Measurements from ENCODE around the gene CKAP5. TPM values are rescaled to one million over a fixed set of nuclear protein-coding genes. Genes with fewer than 3 reads are reported as not detected.

The CKAP5 gene
- total RNA-seq, 1 experiment from 2014 or later: 572 TPM

GRCh38 chr11:46698597-46698996 lies 147.5 kb downstream of the CKAP5 start:
- H3K27me3 ChIP-seq (replicated peaks; ENCODE audit: insufficient read depth, low read depth, low read length, poor library complexity): no peaks in the 10 kb centered on the region
- H3K36me3 ChIP-seq (ENCODE audit: insufficient read depth, low read length, poor library complexity, severe bottlenecking): peaks cover 38% of the 10 kb centered on the region
- POLR2A ChIA-PET (ENCODE audit: low non-redundant PET): interaction anchor here (0.6 kb wide), 1 partner anchor 10 kb away, joined by 4 read pairs; no protein-coding TSS in a partner anchor
- H3K27ac ChIP-seq (ENCODE audit: low read depth, low read length, poor library complexity, severe bottlenecking): no peak overlapping the region
- intact Hi-C loops (cut with micrococcal nuclease; ENCODE audit: unreplicated experiment): no loop called here
- no peaks in the 10 kb centered on the region for H3K9me3 ChIP-seq (ENCODE audit: low read depth, low read length, poor library complexity, severe bottlenecking)
- DNase-seq (ENCODE audit: low spot score): no peak
- H3K4me1 ChIP-seq (ENCODE audit: insufficient read depth, low read length, poor library complexity, severe bottlenecking): peaks cover 6% of the 10 kb centered on the region
- TF ChIP-seq CTCF (conservative IDR thresholded peaks at IDR 0.05; ENCODE audit: low read depth, low read length) (no peak), EZH2 (IDR thresholded peaks at IDR 0.05; ENCODE audit: borderline replicate concordance, low read depth, low read length, poor library complexity, severe bottlenecking) (no peak)
- CTCF ChIA-PET: no interaction called here
- BruUV-seq (replicated peaks): no TSS peak
- H3K4me3 ChIP-seq (ENCODE audit: low read depth, low read length, poor library complexity, severe bottlenecking): no peak overlapping the region

- BruUV-seq (replicated peaks): no TSS peak
- DNase-seq (ENCODE audit: low spot score): no peak
- ChIA-PET CTCF (interaction anchor here (0.6 kb wide), 1 partner anchor 12 kb away, joined by 8 read pairs; no protein-coding TSS in a partner anchor), POLR2A (ENCODE audit: low non-redundant PET) (no interaction called here)
- Histone ChIP-seq H3K4me1 (ENCODE audit: insufficient read depth, low read length, poor library complexity, severe bottlenecking) (peaks cover 6% of the 10 kb centered on the region), H3K36me3 (ENCODE audit: insufficient read depth, low read length, poor library complexity, severe bottlenecking) (peaks cover 32% of the 10 kb centered on the region), H3K9me3 (ENCODE audit: low read depth, low read length, poor library complexity, severe bottlenecking) (no peaks in the 10 kb centered on the region), H3K27ac (ENCODE audit: low read depth, low read length, poor library complexity, severe bottlenecking) (no peak overlapping the region), H3K4me3 (ENCODE audit: low read depth, low read length, poor library complexity, severe bottlenecking) (no peak overlapping the region), H3K27me3 (replicated peaks; ENCODE audit: insufficient read depth, low read depth, low read length, poor library complexity) (no peaks in the 10 kb centered on the region)
- intact Hi-C loops (cut with micrococcal nuclease; ENCODE audit: unreplicated experiment): no loop called here
- TF ChIP-seq CTCF (conservative IDR thresholded peaks at IDR 0.05; ENCODE audit: low read depth, low read length) (no peak), EZH2 (IDR thresholded peaks at IDR 0.05; ENCODE audit: borderline replicate concordance, low read depth, low read length, poor library complexity, severe bottlenecking) (no peak)
Observed at GRCh38 chr11:46697723-46698122, 148.4 kb downstream of the CKAP5 start.

GRCh38 chr11:46697303-46697702 lies 148.8 kb downstream of the CKAP5 start:
- intact Hi-C loops (cut with micrococcal nuclease; ENCODE audit: unreplicated experiment): no loop called here
- CTCF ChIA-PET: no interaction called here
- no TSS peak for BruUV-seq (replicated peaks)
- Histone ChIP-seq H3K27me3 (replicated peaks; ENCODE audit: insufficient read depth, low read depth, low read length, poor library complexity) (no peaks in the 10 kb centered on the region), H3K4me3 (ENCODE audit: low read depth, low read length, poor library complexity, severe bottlenecking) (no peak overlapping the region), H3K36me3 (ENCODE audit: insufficient read depth, low read length, poor library complexity, severe bottlenecking) (peaks cover 28% of the 10 kb centered on the region), H3K9me3 (ENCODE audit: low read depth, low read length, poor library complexity, severe bottlenecking) (no peaks in the 10 kb centered on the region), H3K27ac (ENCODE audit: low read depth, low read length, poor library complexity, severe bottlenecking) (no peak overlapping the region), H3K4me1 (ENCODE audit: insufficient read depth, low read length, poor library complexity, severe bottlenecking) (peaks cover 6% of the 10 kb centered on the region)
- TF ChIP-seq EZH2 (IDR thresholded peaks at IDR 0.05; ENCODE audit: borderline replicate concordance, low read depth, low read length, poor library complexity, severe bottlenecking) (no peak), CTCF (conservative IDR thresholded peaks at IDR 0.05; ENCODE audit: low read depth, low read length) (no peak)
- POLR2A ChIA-PET (ENCODE audit: low non-redundant PET): no interaction called here
- DNase-seq (ENCODE audit: low spot score): no peak
